Measurements from ENCODE around the gene NDUFS1.

DNA sequence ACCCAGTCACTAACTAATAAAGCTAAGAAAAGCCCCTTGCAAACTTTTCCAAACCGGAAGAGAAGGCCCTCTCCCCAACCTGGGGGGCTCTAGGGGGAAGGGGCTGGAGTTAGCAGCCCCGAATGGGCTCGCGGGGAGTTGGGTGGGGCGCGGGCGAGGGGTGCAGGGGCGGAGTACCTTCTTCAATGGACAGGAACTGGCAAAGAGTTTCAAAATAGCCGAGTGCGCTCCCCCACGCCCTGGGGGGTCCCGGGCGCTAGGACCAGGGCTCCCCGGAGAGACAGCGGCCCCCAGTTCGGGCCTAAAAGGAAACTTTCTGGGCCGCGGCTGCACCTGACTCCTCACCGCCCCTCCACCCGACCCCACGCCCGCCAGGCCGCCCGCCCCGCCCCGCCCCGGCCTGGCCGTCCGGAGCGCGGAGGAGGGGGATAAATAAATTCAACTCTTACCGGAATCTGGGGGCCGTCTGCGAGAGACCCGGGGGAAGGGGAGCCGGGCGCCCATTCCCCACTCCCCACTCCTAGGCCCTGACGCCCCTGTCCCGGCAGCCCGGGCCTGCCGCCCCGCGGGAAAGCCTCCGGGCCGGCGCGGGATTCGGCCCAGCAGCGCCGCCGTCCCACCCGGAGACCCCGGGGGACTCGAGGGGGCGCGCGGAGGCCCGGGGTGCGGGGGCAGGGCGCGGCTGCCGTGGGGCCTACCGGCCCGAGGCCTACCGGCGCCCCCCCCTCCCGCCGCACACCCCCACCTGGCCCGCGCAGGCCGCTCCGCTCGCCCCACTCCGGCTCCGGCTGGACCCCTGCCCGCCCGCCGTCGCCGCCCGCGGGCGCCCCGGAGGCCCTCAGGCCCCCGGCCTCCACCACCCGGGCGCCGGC lies 74.1 kb downstream of the NDUFS1 start:
- no peak for TF ChIP-seq RAD21 (IDR thresholded peaks at IDR 0.05; ENCODE audit: insufficient read depth, low read depth, low read length)
- no peak for TF ChIP-seq GABPA (IDR thresholded peaks at IDR 0.05; ENCODE audit: low read depth)
- no peak; the same call in 1 of the 2 replicates for TF ChIP-seq POLR2A (IDR thresholded peaks at IDR 0.05; ENCODE audit: low read depth, low read length)
- TF ChIP-seq MYB (IDR thresholded peaks at IDR 0.05; ENCODE audit: borderline replicate concordance, low read depth, low read length) = no peak
- TF ChIP-seq FOS (IDR thresholded peaks at IDR 0.05; ENCODE audit: borderline replicate concordance, extremely low read depth, insufficient read length) = no peak
- TF ChIP-seq NR2C2 (IDR thresholded peaks at IDR 0.05; ENCODE audit: borderline replicate concordance, control insufficient read depth, insufficient read length, low read depth) = no peak
- TF ChIP-seq SPI1 (IDR thresholded peaks at IDR 0.05; ENCODE audit: borderline replicate concordance, insufficient read depth, low read depth, low read length) = no peak
- no peak for TF ChIP-seq RB1 (IDR thresholded peaks at IDR 0.05; ENCODE audit: borderline replicate concordance)
- TF ChIP-seq, protein P1, sequence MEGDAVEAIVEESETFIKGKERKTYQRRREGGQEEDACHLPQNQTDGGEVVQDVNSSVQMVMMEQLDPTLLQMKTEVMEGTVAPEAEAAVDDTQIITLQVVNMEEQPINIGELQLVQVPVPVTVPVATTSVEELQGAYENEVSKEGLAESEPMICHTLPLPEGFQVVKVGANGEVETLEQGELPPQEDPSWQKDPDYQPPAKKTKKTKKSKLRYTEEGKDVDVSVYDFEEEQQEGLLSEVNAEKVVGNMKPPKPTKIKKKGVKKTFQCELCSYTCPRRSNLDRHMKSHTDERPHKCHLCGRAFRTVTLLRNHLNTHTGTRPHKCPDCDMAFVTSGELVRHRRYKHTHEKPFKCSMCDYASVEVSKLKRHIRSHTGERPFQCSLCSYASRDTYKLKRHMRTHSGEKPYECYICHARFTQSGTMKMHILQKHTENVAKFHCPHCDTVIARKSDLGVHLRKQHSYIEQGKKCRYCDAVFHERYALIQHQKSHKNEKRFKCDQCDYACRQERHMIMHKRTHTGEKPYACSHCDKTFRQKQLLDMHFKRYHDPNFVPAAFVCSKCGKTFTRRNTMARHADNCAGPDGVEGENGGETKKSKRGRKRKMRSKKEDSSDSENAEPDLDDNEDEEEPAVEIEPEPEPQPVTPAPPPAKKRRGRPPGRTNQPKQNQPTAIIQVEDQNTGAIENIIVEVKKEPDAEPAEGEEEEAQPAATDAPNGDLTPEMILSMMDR (IDR thresholded peaks at IDR 0.05 in 2 of 3, conservative IDR thresholded peaks at IDR 0.05 in 1 of 3; ENCODE audit: control insufficient read depth in 2 of 3, extremely low read depth in 1 of 3, insufficient read depth in 1 of 3, low read depth in 3 of 3, low read length in 3 of 3) = no peak
- no peak for TF ChIP-seq POLR2AphosphoS5 (IDR thresholded peaks at IDR 0.05; ENCODE audit: low read length)
- TF ChIP-seq JUND (IDR thresholded peaks at IDR 0.05; ENCODE audit: low read depth, low read length) = no peak
- no peak for TF ChIP-seq NFYB (IDR thresholded peaks at IDR 0.05; ENCODE audit: insufficient read depth, low read depth, low read length)
- TF ChIP-seq ZNF207 (IDR thresholded peaks at IDR 0.05; ENCODE audit: borderline replicate concordance) = no peak
- TF ChIP-seq, protein P2, sequence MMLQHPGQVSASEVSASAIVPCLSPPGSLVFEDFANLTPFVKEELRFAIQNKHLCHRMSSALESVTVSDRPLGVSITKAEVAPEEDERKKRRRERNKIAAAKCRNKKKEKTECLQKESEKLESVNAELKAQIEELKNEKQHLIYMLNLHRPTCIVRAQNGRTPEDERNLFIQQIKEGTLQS (IDR thresholded peaks at IDR 0.05; ENCODE audit: borderline replicate concordance, extremely low read depth, low read depth, low read length) = no peak

All from GM12878 (cell line).